SHP77 treated with DMSO at 0.1 percent for 48 hours (cell line): Measurements from ENCODE around the gene METTL27.
"Not testable (repeated sequence)": the region's sequence is repeated elsewhere in the genome, so short reads cannot be mapped to it uniquely, and the experiment has no call there.

Experiments used
- DNase-seq: peaks from one replicate; lab custom pipeline; 2025; lab: John Stamatoyannopoulos, UW

The METTL27 gene

GRCh38 chr7:73842067-73842976, at the start of gene METTL27:
TSS of gene METTL27 (minus strand) at chr7:73842516. CDS start at chr7:73842140, 376 bp downstream.
- DNase-seq: peak; percentile 75

GRCh38 chr7:73891178-73891885, 49.0 kb upstream of the METTL27 start:
- no peak for DNase-seq

GRCh38 chr7:73890555-73891147, 48.3 kb upstream of the METTL27 start:
- DNase-seq: no peak

GRCh38 chr7:73888959-73889358, 46.6 kb upstream of the METTL27 start:
- no peak for DNase-seq

- no peak for DNase-seq
These were observed 45.4 kb upstream of the METTL27 start for GRCh38 chr7:73887762-73888161.

GRCh38 chr7:73885975-73886798, 43.9 kb upstream of the METTL27 start:
- DNase-seq: no peak

GRCh38 chr7:73885433-73885974, 43.2 kb upstream of the METTL27 start:
- no peak for DNase-seq

- DNase-seq: not testable (repeated sequence)
These were observed 42.6 kb upstream of the METTL27 start for GRCh38 chr7:73884867-73885422.

GRCh38 chr7:73882047-73882402, 39.7 kb upstream of the METTL27 start:
- DNase-seq: no peak

GRCh38 chr7:73881352-73882046, 39.2 kb upstream of the METTL27 start:
- DNase-seq: no peak

GRCh38 chr7:73880755-73881328, 38.5 kb upstream of the METTL27 start:
- DNase-seq: no peak

- DNase-seq: no peak
These were observed 37.8 kb upstream of the METTL27 start for GRCh38 chr7:73879977-73880681.

GRCh38 chr7:73876973-73877372, 34.7 kb upstream of the METTL27 start:
- DNase-seq: no peak

- DNase-seq: no peak
These were observed 34.0 kb upstream of the METTL27 start for GRCh38 chr7:73876361-73876760.

GRCh38 chr7:73872056-73872908, 30.0 kb upstream of the METTL27 start:
- DNase-seq: no peak

- no peak for DNase-seq
These were observed 29.1 kb upstream of the METTL27 start for GRCh38 chr7:73871163-73872011.

- DNase-seq: no peak
These were observed 27.8 kb upstream of the METTL27 start for GRCh38 chr7:73870041-73870492.
